Neuron (in vitro differentiated cells): ENCODE results near the gene PYM1.

Experiments
- H2AFZ ChIP-seq: one replicate; pipeline ENCODE4 v1.6.1; 2013; ENCODE audit warnings: low read depth, mild to moderate bottlenecking, inconsistent platforms, low read length, moderate library complexity
- H3K27me3 ChIP-seq: one replicate; pipeline ENCODE4 v1.6.1; 2013; ENCODE audit warnings: low read length; ENCODE audit not compliant: insufficient read depth
- H3K36me3 ChIP-seq: one replicate; pipeline ENCODE4 v1.6.1; 2013; ENCODE audit warnings: low read length; ENCODE audit not compliant: insufficient read depth
- H3K4me1 ChIP-seq: one replicate; pipeline ENCODE4 v1.6.1; 2013; ENCODE audit warnings: low read length; ENCODE audit not compliant: insufficient read depth
- H3K4me3 ChIP-seq: 2 replicates; pipeline ENCODE4 v1.5.1; 2013; ENCODE audit warnings: mild to moderate bottlenecking, low read length, moderate library complexity
- H3K9me3 ChIP-seq: one replicate; pipeline ENCODE4 v1.6.1; 2013; ENCODE audit warnings: low read length

PYM1 gene

DNA sequence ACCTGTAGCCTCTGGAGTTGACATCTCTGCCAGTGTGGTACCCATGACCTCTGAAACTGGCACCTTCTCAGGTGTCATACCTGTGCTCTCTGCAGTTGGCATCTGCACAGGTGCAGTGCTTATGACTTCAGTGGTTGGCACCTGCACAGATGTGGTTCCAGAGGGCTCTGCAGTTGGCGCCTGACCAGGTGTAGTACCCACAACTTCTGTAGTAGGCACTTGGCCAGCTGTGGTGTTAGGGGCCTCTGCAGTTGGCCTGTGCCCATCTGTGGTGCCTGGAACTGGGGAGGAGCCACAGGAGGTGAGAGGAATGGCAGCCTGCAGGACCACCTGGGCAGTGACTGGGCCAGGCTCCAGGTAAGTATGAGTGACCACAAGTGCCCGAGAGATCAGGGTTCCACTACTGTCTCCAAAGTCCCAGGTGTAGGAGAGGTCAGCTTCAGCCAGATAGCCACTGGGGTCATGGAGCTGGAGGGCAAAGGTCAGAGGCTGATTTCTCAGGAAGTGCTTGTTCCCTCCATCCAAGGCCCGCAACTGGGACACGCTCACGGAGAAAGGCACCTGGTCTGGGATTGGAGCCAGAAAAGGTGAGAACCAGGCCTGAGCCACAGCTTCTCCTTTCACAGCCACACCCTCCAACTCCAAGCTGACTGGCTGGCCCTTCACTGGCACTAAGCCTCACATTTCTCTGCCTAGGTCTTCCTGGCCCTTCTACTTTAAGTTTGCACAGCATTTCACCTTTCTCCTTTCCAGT lies 29.6 kb upstream of the PYM1 start:
- no peaks in the 10 kb centered on the region for H3K9me3 ChIP-seq
- no peak overlapping the region for H3K4me3 ChIP-seq
- no peaks in the 10 kb centered on the region for H3K27me3 ChIP-seq

DNA sequence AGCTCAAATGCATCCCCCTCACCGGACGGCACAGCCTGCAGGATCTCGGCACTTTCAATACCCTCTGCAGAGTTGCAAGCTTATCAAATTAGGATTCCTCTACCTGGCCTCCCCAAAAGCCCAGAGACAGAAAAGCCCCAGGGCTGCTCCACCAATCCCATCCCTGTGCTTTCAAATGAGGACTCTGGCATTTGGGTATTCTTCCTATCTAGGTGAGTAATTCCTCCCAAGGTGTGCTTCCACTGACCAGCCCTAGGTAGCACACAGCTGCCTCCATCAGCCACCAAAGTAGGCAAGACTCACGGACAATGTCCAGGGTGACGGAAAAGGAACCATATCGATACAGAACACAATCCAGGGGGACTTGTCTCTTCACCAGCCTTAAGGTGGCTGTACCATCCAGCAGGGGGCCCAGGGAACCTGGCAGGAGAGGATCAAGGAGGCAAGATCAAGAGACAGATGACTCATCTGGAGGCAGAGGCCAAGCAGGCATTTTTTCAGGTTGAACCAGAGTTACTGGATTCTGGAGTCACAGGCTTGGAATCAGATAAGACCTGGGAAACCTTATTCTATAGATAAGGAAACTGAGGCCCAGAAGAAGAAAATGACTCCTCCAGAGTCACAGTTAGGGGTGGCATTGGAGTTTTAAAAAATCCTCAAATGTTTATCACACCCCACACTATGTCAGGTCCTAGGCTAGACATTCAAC lies 28.3 kb upstream of the PYM1 start:
- no peaks in the 10 kb centered on the region for H3K27me3 ChIP-seq
- H3K9me3 ChIP-seq, result no peaks in the 10 kb centered on the region
- H3K4me1 ChIP-seq, result no peaks in the 10 kb centered on the region
- H2AFZ ChIP-seq, result no peak overlapping the region
- no peaks in the 10 kb centered on the region for H3K36me3 ChIP-seq
- no peak overlapping the region for H3K4me3 ChIP-seq

More for the DNA sequence above, 29.6 kb upstream of the PYM1 start:
- no peaks in the 10 kb centered on the region for H3K4me1 ChIP-seq
- H2AFZ ChIP-seq, result no peak overlapping the region
- H3K36me3 ChIP-seq, result no peaks in the 10 kb centered on the region

DNA sequence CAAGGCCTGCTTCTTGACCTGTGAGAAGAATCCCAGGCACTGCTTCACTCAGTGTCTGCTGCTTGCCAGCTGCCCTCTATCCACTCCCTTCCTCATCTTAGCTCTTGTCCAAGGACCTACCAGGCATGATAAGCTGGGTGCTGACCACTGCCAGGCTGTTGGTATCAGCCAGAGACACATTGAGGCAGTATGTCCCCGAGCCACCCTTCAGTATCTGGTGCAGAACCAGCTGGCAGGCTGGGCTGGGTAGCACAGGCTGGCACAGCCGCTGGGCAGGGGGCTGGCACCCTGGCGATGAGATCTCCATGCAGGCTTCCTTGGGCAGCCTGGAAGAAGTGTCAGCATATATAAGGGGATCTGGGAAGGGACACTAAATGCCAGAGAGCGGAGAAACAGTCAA lies 27.6 kb upstream of the PYM1 start:
- no peak overlapping the region for H3K4me3 ChIP-seq
- H2AFZ ChIP-seq, result no peak overlapping the region
- H3K9me3 ChIP-seq, result no peaks in the 10 kb centered on the region
- H3K4me1 ChIP-seq, result no peaks in the 10 kb centered on the region
- no peaks in the 10 kb centered on the region for H3K36me3 ChIP-seq
- no peaks in the 10 kb centered on the region for H3K27me3 ChIP-seq

DNA sequence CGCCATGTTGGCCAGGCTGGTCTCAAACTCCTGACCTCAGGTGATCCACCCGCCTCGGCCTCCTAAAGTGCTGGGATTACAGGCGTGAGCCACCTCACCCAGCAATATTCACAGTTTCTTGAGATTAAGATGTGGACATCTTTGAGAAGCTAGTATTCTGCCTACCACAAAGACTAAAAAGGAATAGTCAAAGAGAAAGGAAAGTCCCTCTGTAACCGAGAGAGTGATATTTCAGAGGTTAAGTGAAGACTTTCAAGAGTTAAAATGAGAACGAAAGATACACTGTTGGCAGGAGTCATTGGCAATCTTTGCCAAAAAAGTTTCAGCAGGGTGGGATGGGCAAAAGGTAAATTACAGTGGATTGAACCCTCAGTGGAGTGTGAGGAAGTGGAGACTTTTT lies 18.9 kb upstream of the PYM1 start:
- no peaks in the 10 kb centered on the region for H3K36me3 ChIP-seq
- H2AFZ ChIP-seq, result no peak overlapping the region
- no peaks in the 10 kb centered on the region for H3K9me3 ChIP-seq
- no peak overlapping the region for H3K4me3 ChIP-seq
- H3K4me1 ChIP-seq, result no peaks in the 10 kb centered on the region
- H3K27me3 ChIP-seq, result no peaks in the 10 kb centered on the region

DNA sequence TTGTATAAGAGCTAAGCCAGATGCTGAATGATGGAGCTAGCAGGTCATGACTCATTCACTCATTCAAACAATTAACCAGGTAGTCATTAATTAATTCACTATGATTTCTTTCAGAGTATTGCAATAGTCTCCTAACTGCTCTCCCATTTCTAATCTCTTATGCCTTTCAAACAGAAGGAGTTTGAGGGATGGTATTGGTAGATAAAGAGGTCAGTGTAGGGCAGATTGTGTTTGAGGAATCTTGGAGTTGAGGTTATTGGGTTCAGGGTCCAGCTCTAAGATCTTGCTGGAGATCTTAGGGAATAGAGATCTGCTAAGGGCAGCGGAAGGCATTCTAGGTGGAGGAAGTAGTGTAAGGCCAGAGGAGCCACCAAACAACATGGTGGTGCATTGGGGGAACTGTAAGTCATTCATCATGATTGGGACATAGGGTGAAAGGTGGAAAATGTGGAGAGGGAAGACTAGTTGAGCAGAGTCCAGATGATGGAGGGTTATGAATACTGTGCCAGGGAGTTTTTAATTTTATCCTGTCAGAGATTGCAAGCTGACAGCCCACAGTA lies 15.0 kb upstream of the PYM1 start:
- no peak overlapping the region for H3K4me3 ChIP-seq
- peaks cover 7% of the 10 kb centered on the region for H3K4me1 ChIP-seq
- no peaks in the 10 kb centered on the region for H3K27me3 ChIP-seq
- H3K9me3 ChIP-seq, result no peaks in the 10 kb centered on the region
- no peaks in the 10 kb centered on the region for H3K36me3 ChIP-seq
- no peak overlapping the region for H2AFZ ChIP-seq

DNA sequence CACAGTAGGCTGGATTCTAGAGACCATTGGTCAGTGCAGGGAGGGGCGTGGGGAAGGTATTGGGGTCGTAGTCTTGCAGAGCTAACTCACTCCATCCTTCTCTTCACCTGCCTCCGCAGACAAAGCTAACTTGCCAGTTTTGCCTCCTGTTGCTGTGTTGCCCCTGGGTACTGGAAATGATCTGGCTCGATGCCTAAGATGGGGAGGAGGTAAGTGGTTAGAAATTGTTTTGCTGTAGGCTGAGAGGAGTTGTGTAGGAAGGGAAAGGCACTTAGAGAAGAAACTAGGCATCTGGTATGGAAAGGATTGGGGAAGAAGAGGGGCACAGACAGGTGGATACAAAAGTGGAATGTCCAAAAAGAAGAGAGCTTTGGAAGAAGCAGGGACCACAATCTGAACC lies 14.4 kb upstream of the PYM1 start:
- Histone ChIP-seq H3K36me3 (no peaks in the 10 kb centered on the region), H3K4me3 (no peak overlapping the region), H3K27me3 (no peaks in the 10 kb centered on the region), H3K9me3 (no peaks in the 10 kb centered on the region), H2AFZ (no peak overlapping the region), H3K4me1 (peaks cover 7% of the 10 kb centered on the region)

DNA sequence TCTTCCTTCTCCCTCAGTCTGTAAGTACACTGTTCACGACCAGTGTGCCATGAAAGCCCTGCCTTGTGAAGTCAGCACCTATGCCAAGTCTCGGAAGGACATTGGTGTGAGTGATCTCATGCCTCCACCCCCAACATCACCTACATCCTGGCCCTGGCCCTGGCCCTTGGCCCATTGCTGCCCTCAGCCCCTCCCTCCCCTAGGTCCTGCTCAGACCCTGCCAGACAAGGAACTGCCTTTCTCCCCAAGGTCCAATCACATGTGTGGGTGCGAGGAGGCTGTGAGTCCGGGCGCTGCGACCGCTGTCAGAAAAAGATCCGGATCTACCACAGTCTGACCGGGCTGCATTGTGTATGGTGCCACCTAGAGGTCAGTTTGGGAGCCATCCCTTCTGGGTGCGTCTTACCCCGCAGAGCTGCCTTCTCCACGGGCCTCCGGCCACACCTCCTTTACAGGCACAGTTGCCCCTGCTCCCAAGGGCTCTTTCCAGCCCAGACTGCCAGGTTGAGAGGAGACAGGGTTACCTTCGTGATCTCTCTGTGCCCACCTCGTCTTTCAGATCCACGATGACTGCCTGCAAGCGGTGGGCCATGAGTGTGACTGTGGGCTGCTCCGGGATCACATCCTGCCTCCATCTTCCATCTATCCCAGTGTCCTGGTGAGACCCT lies 12.5 kb upstream of the PYM1 start:
- Histone ChIP-seq H3K9me3 (no peaks in the 10 kb centered on the region), H3K27me3 (no peaks in the 10 kb centered on the region), H3K4me1 (peaks cover 7% of the 10 kb centered on the region), H2AFZ (no peak overlapping the region), H3K4me3 (no peak overlapping the region), H3K36me3 (no peaks in the 10 kb centered on the region)

DNA sequence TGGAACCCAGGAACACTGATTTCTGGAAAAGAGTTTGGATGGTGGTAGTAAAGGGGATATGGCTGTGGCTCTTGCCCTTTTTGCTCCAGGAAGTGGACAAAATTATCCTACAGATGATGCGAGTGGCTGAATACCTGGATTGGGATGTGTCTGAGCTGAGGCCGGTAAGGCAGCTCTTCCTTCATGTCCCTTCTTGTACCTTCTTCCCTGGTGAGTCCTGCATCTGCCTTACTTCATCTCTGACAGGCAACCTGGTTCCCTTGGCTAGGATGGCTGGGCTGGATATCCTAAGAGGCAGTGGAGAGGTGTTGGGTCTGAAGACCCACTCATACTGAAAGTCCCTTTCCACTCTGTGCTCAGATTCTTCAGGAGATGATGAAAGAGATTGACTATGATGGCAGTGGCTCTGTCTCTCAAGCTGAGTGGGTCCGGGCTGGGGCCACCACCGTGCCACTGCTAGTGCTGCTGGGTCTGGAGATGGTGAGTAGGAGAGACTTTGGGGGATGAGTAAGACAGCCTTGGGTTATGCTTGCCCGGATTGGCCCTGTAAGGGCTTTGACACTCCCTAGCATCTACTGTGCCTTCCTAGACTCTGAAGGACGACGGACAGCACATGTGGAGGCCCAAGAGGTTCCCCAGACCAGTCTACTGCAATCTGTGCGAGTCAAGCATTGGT lies 11.3 kb upstream of the PYM1 start:
- H3K27me3 ChIP-seq, result no peaks in the 10 kb centered on the region
- H3K4me3 ChIP-seq, result no peak overlapping the region
- H3K36me3 ChIP-seq, result no peaks in the 10 kb centered on the region
- H2AFZ ChIP-seq, result no peak overlapping the region
- peaks cover 7% of the 10 kb centered on the region for H3K4me1 ChIP-seq
- H3K9me3 ChIP-seq, result no peaks in the 10 kb centered on the region

DNA sequence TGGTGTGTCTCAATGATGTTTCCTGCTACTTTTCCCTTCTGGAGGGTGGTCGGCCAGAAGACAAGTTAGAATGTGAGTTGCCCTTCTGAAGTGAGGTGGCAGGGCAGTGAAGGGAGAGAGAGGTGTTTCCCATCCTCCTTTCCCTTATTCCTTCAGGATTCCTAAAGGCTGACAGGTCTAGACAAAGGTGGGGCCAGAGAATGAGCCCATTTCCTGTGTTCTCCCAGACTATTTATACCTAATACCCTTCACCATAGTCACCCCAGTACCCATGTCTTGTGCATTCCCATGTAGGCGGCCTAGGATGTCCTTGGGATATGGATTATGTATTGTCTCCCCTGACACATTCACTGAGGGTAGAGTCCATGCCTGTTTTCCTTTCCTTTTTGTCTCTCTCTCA lies 10.3 kb upstream of the PYM1 start:
- Histone ChIP-seq H3K36me3 (no peaks in the 10 kb centered on the region), H3K4me1 (peaks cover 7% of the 10 kb centered on the region), H2AFZ (no peak overlapping the region), H3K9me3 (no peaks in the 10 kb centered on the region), H3K27me3 (no peaks in the 10 kb centered on the region), H3K4me3 (no peak overlapping the region)

DNA sequence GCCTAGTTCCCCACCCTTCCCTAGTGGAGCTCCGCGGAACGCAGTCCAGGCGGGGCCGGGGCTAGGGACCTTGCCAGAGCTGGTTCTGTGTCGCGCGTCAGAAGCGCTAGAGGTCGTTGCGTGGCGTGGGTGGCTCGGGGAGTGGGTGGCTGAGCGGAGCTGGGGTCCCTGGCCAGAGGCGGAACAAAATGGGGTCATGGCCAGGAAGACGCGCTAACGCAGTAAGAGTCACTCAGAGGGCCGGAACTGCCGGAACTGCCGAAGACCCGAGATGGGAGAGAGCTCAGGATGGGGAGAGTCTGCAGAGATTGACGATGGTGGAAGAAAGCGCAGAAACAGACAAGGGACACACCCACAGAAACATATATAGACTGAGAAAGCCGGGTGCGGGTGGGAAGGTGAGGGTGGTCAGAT lies 8.1 kb upstream of the PYM1 start:
- Histone ChIP-seq H3K36me3 (no peaks in the 10 kb centered on the region), H3K9me3 (no peaks in the 10 kb centered on the region), H2AFZ (no peak overlapping the region), H3K27me3 (peaks cover 6% of the 10 kb centered on the region), H3K4me3 (no peak overlapping the region), H3K4me1 (peaks cover 17% of the 10 kb centered on the region)

DNA sequence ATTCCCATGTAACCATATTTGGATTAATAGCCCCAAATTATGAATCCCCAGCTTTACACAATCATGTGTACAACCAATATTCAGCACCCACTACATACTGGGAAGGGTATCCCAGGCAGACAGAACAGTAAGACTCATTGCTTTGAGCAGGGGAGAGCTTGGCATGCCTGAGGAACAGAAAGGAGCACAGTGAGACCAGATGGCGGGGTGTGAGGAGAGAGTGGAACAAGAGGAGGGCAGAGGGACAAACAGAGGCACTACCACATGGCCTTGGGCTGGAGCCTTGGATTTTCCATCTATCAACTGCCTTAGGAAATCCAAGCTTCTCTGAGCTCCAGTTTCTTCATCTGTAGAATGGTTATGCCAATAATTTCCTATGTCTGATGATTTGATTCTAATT lies 7.1 kb upstream of the PYM1 start:
- H3K4me3 ChIP-seq, result no peak overlapping the region
- peaks cover 12% of the 10 kb centered on the region for H3K4me1 ChIP-seq
- peaks cover 6% of the 10 kb centered on the region for H3K27me3 ChIP-seq
- no peak overlapping the region for H2AFZ ChIP-seq
- H3K9me3 ChIP-seq, result no peaks in the 10 kb centered on the region
- no peaks in the 10 kb centered on the region for H3K36me3 ChIP-seq

DNA sequence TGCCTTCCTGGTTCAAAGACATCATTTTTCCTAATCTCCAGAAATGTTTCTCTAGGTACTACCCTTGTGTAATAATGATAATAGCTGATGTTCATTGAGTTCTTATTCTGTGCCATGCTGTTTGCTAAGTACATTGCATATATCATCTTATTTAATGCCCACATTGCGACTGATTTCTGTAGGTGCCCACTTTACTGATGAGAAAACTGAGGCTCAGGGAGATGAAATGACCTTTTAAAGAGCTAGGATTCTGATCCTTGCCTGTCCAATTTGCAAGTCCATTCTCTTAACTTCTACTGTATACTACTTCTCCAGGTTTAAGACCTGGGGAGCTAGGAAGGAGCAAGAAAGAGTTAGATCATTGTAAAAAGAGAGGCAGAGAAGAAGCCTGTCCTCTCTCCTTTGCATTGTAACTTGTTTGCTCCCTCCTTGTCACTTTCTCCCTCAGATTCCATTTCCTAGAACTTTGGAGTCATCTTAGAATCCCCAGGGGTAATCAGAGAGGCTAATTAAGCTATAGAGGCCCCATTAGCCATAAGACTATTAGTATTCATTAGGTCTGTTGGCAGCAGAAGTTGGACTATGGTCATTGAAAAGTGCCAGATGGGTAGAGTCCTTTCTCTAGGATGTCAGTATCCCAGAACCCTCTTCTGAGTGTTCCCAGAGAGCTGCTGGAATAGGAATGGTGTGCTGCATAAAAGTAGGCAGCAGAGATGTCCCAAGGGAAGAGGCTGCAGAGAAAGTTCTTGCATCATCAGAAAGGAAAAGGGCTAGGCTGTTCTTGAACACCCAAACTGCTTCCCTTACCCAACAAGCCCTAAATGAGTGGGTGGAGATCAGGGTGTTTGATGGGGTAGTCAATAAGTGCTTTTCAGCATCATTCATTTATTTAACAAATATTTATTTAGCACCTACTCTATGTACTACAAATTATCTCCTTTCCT lies 6.4 kb upstream of the PYM1 start:
- no peaks in the 10 kb centered on the region for H3K36me3 ChIP-seq
- H3K4me3 ChIP-seq, result no peak overlapping the region
- peaks cover 12% of the 10 kb centered on the region for H3K4me1 ChIP-seq
- H3K27me3 ChIP-seq, result peaks cover 6% of the 10 kb centered on the region
- H3K9me3 ChIP-seq, result no peaks in the 10 kb centered on the region
- H2AFZ ChIP-seq, result no peak overlapping the region
